Epithelial cell of esophagus (primary cell): ENCODE data around the gene PRKG1.

Experiments
- DNase-seq: peaks from one replicate; pipeline ENCODE4 v3.0.0; 2010; ENCODE audit warnings: low read depth
- H3K4me3 ChIP-seq: 2 replicates; pipeline ENCODE4 v1.5.1; 2011; ENCODE audit warnings: mild to moderate bottlenecking, low read length, control low read depth
- CTCF ChIP-seq: IDR thresholded peaks from 2 replicates; pipeline ENCODE4 v1.5.1; 2011; ENCODE audit warnings: low read depth, mild to moderate bottlenecking, low read length, control low read depth, inconsistent platforms; ENCODE audit not compliant: insufficient read depth; ENCODE audit errors: missing control alignments

Gene PRKG1

GRCh38 chr10:51045871-51046270 lies 28.4 kb upstream of the PRKG1 start:
- TF ChIP-seq CTCF: no peak
- DNase-seq: no peak
- H3K4me3 ChIP-seq: no peak overlapping the region

GRCh38 chr10:51046654-51047053 lies 27.6 kb upstream of the PRKG1 start:
- TF ChIP-seq CTCF: no peak
- no peak for DNase-seq
- H3K4me3 ChIP-seq: no peak overlapping the region

DNA sequence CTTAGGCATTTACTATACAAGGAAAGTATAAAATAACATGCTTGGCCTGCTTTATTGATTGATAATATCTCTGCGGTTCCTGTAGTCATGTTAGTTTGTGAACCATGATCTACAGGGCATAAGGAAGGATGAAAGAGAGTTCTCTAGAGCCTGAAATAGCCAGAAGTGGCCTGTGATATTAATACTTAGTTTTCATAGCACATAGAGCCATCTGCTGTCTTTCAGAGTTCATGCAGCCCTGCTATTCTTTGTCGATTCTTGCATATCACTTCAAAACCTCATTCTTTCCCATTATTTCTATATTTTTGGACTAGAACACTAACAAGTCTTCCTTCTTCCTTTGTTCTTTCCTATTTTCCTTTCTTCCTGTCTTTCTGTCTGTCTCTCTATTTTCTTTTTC lies 26.4 kb upstream of the PRKG1 start:
- no peak for TF ChIP-seq CTCF
- DNase-seq: no peak
- no peak overlapping the region for H3K4me3 ChIP-seq

- H3K4me3 ChIP-seq: no peak overlapping the region
- TF ChIP-seq CTCF: no peak
These were observed 25.5 kb upstream of the PRKG1 start for GRCh38 chr10:51048792-51049191.

GRCh38 chr10:51052163-51052562 lies 22.1 kb upstream of the PRKG1 start:
- H3K4me3 ChIP-seq: no peak overlapping the region
- no peak for TF ChIP-seq CTCF

More at GRCh38 chr10:51048792-51049191, 25.5 kb upstream of the PRKG1 start:
- no peak for DNase-seq

GRCh38 chr10:51057925-51058324 lies 16.4 kb upstream of the PRKG1 start:
- no peak for TF ChIP-seq CTCF
- DNase-seq: no peak
- no peak overlapping the region for H3K4me3 ChIP-seq

More at GRCh38 chr10:51052163-51052562, 22.1 kb upstream of the PRKG1 start:
- DNase-seq: no peak

- H3K4me3 ChIP-seq: no peak overlapping the region
- no peak for TF ChIP-seq CTCF
- DNase-seq: no peak
These were observed 11.1 kb upstream of the PRKG1 start for GRCh38 chr10:51063166-51063565.
